Panc1 (cell line): ENCODE data around the gene LRFN2.

ENCODE experiments used
- POLR2AphosphoS5 ChIP-seq: IDR thresholded peaks from 2 replicates; pipeline ENCODE4 v1.6.1; 2012; ENCODE audit warnings: mild to moderate bottlenecking, low read depth, low read length, moderate library complexity
- REST ChIP-seq, 2 experiments: IDR thresholded peaks; 2 replicates each; pipeline ENCODE4 v1.6.1; 2011 to 2012; ENCODE audit warnings: low read depth in 2 of 2, control low read depth in 1 of 2, low read length in 1 of 2, mild to moderate bottlenecking in 1 of 2, moderate library complexity in 1 of 2; ENCODE audit not compliant: insufficient read depth in 1 of 2
- SIN3A ChIP-seq: IDR thresholded peaks from 2 replicates; pipeline ENCODE4 v1.6.1; 2012; ENCODE audit warnings: low read depth, mild to moderate bottlenecking, low read length, moderate library complexity, borderline replicate concordance; ENCODE audit not compliant: insufficient read depth
- TCF7L2 ChIP-seq: IDR thresholded peaks from 2 replicates; pipeline ENCODE4 v1.6.1; 2011; ENCODE audit warnings: mild to moderate bottlenecking, low read depth, low read length, inconsistent platforms
- TF ChIP-seq, protein P1 (sequence below): fragments of 450-650 bp; IDR thresholded peaks from 2 replicates; pipeline ENCODE4 v1.5.1; 2017; ENCODE audit warnings: mild to moderate bottlenecking

DNA sequence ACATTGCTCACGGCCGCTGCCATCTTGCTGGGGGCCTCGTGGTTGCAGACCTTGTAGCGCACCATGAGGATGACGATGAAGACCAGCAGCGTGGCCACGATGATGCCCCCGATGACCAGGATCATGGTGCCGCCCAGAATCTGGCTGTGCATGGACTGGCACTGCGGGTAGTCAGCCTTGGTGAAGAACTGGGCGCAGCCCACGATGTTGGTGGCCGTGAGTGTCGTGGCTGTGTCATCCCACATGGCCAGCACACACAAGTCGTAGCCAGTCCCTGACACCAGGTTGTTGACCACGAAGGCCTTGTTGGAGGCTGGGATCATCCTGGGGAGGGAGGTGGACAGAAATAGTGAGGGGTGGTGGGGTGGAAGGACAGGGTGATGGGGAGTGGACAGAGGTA is 194.6 kb downstream of the LRFN2 start:
- TF ChIP-seq SIN3A: no peak
- TF ChIP-seq, protein P1, sequence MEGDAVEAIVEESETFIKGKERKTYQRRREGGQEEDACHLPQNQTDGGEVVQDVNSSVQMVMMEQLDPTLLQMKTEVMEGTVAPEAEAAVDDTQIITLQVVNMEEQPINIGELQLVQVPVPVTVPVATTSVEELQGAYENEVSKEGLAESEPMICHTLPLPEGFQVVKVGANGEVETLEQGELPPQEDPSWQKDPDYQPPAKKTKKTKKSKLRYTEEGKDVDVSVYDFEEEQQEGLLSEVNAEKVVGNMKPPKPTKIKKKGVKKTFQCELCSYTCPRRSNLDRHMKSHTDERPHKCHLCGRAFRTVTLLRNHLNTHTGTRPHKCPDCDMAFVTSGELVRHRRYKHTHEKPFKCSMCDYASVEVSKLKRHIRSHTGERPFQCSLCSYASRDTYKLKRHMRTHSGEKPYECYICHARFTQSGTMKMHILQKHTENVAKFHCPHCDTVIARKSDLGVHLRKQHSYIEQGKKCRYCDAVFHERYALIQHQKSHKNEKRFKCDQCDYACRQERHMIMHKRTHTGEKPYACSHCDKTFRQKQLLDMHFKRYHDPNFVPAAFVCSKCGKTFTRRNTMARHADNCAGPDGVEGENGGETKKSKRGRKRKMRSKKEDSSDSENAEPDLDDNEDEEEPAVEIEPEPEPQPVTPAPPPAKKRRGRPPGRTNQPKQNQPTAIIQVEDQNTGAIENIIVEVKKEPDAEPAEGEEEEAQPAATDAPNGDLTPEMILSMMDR: no peak
- no peak for TF ChIP-seq POLR2AphosphoS5
- no peak for TF ChIP-seq TCF7L2
- no peak for TF ChIP-seq REST (IDR thresholded peaks at IDR 0.05; ENCODE audit: insufficient read depth in 1 of 2, low read depth in 2 of 2, low read length in 1 of 2)
